NCI-H2081 (cell line): ENCODE data around the gene COL24A1.
"Not testable (repeated sequence)": the region's sequence is repeated elsewhere in the genome, so short reads cannot be mapped to it uniquely, and the experiment has no call there.

ENCODE experiments used
- DNase-seq, 2 experiments: peaks; one replicate each; lab custom pipeline; 2025; lab: John Stamatoyannopoulos, UW

Gene COL24A1

GRCh38 chr1:86084998-86085397, 71.6 kb downstream of the COL24A1 start:
- no peak for DNase-seq

DNA sequence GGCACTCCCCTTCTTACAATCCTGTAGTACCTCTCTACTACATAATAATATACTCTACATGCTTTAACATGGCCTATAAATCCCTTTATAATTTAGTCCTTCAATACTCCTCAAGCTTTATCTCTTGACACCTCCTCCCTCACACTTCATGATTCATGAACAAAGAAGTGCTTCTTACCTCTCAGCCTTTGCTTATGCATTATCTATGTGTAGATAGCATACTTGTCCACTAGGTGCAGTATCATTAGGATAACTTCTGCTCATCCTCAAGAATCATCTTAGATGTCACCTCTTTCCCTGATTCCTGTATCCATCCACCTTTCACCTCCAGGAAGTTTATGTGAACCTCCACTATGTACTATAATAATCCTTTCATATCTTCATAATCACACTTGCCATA, 74.4 kb downstream of the COL24A1 start:
- DNase-seq, result no peak

GRCh38 chr1:86072474-86072873, 84.1 kb downstream of the COL24A1 start:
- DNase-seq, result not testable (repeated sequence)

- DNase-seq, result not testable (repeated sequence)
These were observed 84.7 kb downstream of the COL24A1 start for GRCh38 chr1:86071870-86072269.

- no peak for DNase-seq
These were observed 86.8 kb downstream of the COL24A1 start for GRCh38 chr1:86069757-86070145.

DNA sequence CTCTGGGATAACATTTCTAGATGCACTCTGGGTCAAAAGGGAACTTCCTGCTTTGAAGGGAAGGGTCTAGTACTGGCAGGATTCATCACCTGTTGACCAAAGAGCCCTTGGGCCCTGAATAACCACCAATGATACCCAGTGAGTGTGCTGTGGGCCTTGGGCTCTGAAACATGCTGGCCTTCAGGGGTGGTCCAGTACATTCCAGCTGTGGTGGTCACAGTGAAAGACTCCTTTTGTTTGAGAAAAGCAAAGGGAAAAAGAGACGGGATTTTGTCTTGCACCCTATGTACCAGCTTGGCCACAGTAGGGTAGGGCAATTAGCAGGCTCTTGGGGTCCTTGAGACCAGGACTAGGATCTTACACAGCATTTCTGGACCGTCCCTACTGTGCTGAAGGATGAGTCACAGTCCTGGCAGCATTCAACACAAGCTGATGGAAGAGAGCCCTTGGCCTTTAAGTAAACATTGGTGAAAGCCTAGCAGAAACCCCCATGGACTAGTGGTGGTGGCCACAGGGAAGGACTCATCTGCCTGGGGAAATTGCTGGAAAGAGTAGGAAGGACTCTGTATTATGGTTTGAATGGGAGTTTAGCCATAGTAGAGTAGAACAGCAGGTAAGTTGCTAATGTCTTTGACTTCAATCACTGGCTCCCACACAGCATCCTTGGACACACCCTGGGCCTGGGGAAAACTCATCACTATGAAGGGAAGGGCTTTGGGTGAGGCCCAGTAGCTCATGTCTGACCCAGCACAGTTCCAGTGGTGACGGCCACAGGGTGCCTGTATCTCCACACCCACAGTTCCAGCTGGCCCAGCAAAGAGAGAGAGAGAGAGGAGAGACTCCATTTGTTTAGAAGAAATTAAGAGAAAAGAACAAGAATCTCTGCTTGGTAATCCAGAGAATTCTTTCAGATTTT, 87.5 kb downstream of the COL24A1 start:
- DNase-seq, result no peak

DNA sequence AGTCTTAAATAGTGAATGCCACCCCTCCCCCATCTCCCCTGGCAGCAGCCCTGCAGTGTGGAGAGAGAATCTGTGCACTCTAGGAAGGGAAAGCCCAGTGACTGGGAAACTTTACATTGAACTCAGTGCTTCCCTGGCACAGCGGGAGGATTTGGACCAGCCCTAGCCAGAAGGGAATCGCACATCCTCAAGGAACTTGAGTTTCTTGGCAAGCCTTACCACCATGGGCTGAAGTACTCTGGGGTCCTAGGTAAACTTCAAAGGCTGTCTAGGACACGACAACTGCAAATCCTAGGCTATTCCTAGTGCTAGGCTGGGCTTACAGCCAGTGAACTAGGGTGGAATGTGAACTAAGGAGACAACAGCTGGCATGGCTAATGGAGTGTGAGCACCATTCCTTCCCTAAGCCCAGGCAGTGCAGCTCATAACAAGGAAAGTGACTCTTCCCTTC, 88.3 kb downstream of the COL24A1 start:
- DNase-seq, result no peak

GRCh38 chr1:86067626-86068025, 88.9 kb downstream of the COL24A1 start:
- DNase-seq, result no peak

DNA sequence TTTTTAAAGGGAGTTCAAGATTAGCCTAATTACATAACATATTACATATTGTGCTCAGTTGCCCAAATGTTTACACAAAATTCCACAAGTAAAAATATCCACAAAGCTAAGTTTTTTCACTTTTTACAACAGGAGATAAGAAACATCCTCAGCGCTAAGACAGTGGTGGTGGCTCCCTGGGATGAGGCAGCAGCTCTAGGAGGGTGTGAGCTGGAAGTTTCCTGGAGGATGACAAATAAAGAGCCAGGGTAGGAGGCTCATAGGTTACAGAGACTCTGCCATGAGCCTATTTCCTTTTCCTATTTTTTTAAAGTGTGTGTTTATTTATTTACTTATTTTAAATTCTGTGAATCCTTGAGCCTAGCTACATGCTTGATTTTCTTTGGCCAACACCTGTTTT, 91.7 kb downstream of the COL24A1 start:
- DNase-seq, result no peak

DNA sequence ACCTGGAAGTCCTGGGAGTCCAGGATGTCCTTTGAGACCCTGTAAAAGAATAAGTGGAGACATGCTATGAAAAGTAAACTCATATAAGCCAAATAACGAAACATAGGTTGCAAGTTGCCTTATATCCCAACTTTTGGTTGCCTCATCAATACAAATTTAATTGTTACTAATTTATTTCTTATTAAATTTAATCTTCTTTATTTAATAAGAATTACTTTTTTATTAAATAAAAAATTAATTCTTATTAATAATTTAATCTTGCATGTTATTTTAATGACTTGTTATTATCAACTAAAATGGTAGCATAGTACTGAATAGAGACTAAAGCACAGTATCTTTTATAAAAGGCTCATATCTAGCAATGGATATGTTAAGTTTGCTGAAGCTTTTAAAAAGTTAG, 92.9 kb downstream of the COL24A1 start:
- no peak for DNase-seq

GRCh38 chr1:86062453-86062852, 94.1 kb downstream of the COL24A1 start:
- peak in 1 of 2 experiments; percentile 3 for DNase-seq

DNA sequence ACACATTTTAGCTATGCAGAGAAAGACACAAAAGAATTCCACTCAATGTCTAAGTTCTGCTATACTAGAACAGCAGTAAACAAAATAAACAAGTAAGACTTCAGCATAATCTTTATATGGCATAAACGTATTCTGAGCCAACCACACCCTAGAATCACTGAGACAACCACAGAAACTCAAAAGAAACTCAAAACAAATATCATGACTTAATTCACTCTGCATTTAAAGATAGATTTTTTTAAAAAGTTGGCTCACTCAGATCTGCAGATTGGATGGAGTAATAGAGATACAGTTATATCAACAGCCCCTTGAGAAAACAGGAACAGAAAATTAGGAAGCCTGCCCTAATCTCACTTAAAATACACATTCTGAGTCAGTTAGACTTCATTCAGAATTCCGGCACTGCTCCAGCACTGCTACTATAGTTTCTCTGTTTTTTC, 95.0 kb downstream of the COL24A1 start:
- no peak for DNase-seq

- no peak for DNase-seq
These were observed 102.2 kb downstream of the COL24A1 start for GRCh38 chr1:86054396-86054795.

GRCh38 chr1:86052948-86053698, 103.4 kb downstream of the COL24A1 start:
- no peak for DNase-seq

DNA sequence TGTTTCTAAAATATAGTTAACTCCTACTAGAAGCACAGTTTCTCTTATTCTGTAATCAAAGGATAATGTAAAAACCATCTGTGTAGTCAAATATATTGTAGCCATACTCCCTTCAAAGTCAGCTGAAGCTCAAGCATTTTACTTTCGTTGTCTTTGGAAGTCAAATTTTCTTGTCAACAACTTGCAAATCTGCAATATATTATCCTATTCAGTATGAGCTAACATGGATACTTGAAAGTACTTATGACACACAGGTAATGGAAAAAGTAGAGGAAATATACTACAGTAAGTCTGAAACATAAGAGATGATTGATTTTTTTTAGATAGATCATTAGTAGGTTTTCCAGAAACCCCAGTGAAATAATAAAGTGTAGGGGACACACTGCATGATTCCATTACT, 121.5 kb downstream of the COL24A1 start:
- DNase-seq, result no peak

DNA sequence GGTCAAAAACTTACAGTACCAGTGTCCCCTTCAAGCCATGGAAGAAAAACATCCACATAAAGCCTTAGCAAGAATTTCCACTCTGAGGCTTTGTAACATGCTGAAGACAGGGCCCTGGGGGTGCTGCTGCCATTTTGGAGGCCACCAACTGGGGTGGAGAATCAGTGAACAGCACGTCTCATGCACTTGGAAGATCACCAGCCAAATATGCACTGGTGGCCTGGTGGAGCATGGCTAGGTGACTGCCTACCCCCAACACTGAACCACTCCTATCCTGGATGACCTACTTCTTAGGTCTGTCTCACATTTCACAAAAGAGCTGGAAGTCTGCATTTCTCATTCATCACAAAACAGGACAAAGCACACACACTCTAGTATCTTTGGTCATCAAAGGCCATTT, 126.4 kb downstream of the COL24A1 start:
- DNase-seq, result no peak

DNA sequence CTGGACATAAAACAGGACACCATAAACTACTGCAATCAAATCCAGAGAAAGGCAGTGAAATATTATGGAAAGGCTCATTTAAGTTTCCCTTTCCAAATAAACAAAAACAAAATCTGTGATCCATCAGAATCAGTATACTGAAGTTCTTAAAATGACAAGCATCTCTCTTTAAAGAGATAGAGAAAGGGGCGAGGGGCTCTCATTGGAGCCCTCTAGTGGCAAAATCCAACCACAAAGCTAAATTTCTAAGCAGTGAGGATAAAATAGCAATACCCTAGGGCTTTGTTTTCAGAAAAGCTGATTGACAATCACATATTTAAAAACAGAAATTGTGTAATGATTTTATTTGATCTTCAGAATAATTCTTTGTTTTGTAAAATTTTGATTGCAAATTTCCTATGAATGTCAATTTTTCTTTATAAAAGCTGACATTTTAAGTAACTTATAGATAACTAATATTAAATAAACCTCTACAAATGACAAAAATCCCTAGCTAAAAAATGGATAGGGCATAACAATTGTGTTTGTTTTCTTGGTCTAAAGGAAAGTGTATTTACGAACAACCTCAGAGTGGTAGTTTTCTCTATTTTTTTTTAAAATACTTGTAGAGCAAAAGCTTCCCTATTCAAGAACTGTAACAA, 138.2 kb downstream of the COL24A1 start:
- DNase-seq, result peak in 1 of 2 experiments; percentile 1

DNA sequence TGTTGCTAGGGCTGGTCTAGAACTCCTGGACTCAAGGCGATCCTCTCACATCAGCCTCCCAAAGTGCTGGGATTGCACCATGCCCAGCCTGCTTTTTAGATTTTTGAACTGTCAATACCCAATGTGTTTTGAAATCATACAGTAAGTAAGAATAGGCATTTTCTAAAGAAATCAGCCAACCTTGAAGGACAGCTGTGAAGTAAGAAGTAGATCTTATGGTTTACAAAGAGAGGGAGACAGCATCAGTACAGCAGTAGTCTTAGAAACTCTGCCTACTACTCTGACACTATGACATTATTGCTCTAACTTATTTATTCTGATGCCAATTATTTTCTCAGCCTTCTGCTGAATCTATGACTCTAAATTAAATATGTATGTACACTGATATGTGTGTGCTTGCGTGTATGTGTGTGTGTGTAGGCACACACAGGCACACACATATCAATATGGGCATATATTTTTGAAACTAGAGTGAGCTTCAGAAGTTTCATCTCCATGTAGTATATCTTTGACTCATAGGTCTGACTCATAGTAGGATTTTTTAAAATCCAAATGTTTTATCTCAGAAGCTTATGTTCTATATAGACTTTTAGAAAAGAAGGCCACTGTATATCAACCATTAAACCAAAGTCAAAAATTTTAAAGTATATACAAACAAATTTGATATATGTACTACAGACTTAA, 140.4 kb downstream of the COL24A1 start:
- no peak for DNase-seq

DNA sequence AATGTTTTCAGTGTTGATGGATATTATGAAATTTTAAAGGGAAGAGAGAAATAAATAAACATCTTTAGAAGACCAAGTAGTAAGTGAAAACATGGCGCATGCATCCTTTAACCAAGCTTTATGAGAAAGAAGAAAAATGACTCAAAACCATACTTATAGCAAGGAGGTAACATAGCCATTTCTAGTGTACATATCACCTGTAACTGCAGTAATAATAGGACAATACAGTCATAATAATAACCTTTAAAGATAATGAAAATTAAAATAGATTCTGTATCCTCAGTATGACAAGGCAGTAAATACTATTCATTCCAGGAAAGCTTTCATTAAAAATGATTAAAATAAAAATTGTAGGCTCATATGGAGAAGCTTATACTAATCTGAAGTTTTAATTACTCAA, 141.2 kb downstream of the COL24A1 start:
- no peak for DNase-seq

- DNase-seq, result no peak
These were observed 156.0 kb downstream of the COL24A1 start for GRCh38 chr1:86000601-86001000.

DNA sequence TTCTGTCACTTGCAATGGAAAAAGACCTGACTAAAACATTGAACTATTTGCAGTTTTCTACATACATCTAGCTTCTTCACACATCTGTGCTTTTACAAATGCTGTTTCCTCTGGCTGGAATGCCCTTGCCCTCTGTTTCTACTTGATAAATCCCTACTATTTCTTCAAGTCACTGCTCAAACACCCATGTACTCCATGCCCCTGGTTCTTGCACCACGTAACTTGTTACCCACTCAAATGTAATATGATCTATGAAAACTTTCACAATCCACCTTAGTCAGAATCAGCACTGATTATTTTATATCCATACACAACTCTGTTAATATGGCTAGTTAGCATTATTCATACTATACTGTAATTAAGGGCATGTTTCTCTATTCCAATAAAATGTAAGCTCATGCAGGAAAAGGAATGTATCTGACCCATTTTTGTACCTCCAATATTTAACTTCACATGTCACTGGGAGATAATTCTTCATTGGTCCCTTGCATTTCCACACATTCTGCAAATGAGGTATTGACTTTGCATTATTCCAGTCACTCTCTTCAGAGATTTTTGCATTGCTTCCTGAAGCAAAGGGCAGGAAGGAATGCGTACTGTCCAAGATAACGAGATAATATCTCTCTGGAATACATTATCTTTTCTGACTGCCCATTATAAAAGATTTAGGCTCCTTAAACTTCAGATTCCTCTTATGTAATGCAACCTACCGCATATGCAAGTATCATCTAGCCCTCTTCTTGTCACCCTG, 158.3 kb downstream of the COL24A1 start:
- DNase-seq, result no peak
